GM23338 (cell line): Measurements from ENCODE around the gene GLI3. TPM values are rescaled to one million over a fixed set of nuclear protein-coding genes. Genes with fewer than 3 reads are reported as not detected.
A peak's percentile ranks its signal among the peaks of the same experiment; 100 is the strongest.

Experiments
- ATAC-seq: fragments of 200-7000 bp; cut with Tn5 transposase; 3 replicates; pipeline ENCODE4 v1.9.1; 2020
- DNase-seq: peaks from one replicate; pipeline ENCODE4 v3.0.0-alpha.2; 2015; ENCODE audit warnings: low spot score
- H2AFZ ChIP-seq: fragments of 200-600 bp; sonication (generic); 2 replicates; pipeline ENCODE4 v1.8.0; 2016; ENCODE audit warnings: antibody characterized with exemption, mild to moderate bottlenecking, moderate library complexity
- H3F3A ChIP-seq: fragments of 200-600 bp; sonication (generic); replicated peaks from 2 replicates; pipeline ENCODE4 v1.8.0; 2017; ENCODE audit warnings: antibody characterized with exemption, mixed run types, low read depth
- H3K27ac ChIP-seq: fragments of 200-600 bp; sonication (generic); 2 replicates; pipeline ENCODE4 v1.6.1; 2016; ENCODE audit warnings: low read depth
- H3K27me3 ChIP-seq: fragments of 200-600 bp; sonication (generic); 2 replicates; pipeline ENCODE4 v1.8.0; 2016; ENCODE audit warnings: mild to moderate bottlenecking, mixed run types, moderate library complexity; ENCODE audit not compliant: insufficient read depth
- H3K36me3 ChIP-seq: fragments of 200-600 bp; sonication (generic); 2 replicates; pipeline ENCODE4 v1.8.0; 2016; ENCODE audit warnings: mild to moderate bottlenecking; ENCODE audit not compliant: insufficient read depth
- H3K4me1 ChIP-seq: fragments of 200-600 bp; sonication (generic); 2 replicates; pipeline ENCODE4 v1.8.0; 2016; ENCODE audit warnings: mild to moderate bottlenecking, moderate library complexity; ENCODE audit not compliant: insufficient read depth
- H3K4me2 ChIP-seq: fragments of 200-600 bp; sonication (generic); 2 replicates; pipeline ENCODE4 v1.7.1; 2017; ENCODE audit warnings: mixed run types
- H3K4me3 ChIP-seq: fragments of 200-600 bp; sonication (generic); 2 replicates; pipeline ENCODE4 v1.6.1; 2016; ENCODE audit warnings: mixed run types
- H3K79me2 ChIP-seq: fragments of 200-600 bp; sonication (generic); replicated peaks from 2 replicates; pipeline ENCODE4 v1.8.0; 2017; ENCODE audit warnings: mild to moderate bottlenecking; ENCODE audit not compliant: insufficient read depth
- H3K9me2 ChIP-seq: fragments of 200-600 bp; sonication (generic); 2 replicates; pipeline ENCODE4 v1.8.0; 2017; ENCODE audit not compliant: insufficient read depth
- H4K20me1 ChIP-seq: fragments of 200-600 bp; sonication (generic); replicated peaks from 2 replicates; pipeline ENCODE4 v1.8.0; 2017; ENCODE audit warnings: mild to moderate bottlenecking; ENCODE audit not compliant: insufficient read depth
- H3K27ac Mint-ChIP-seq: 2 replicates; pipeline ENCODE4 v1.8.0; 2020; ENCODE audit warnings: inconsistent platforms, mild to moderate bottlenecking, moderate library complexity, mixed read lengths
- H3K27me3 Mint-ChIP-seq: 3 replicates; pipeline ENCODE4 v1.8.0; 2022; ENCODE audit warnings: low read depth, mild to moderate bottlenecking, moderate library complexity, mixed read lengths, inconsistent platforms; ENCODE audit not compliant: insufficient read depth, poor library complexity
- H3K36me3 Mint-ChIP-seq: 3 replicates; pipeline ENCODE4 v1.8.0; 2021; ENCODE audit warnings: low read depth, mild to moderate bottlenecking, inconsistent platforms, moderate library complexity, mixed read lengths
- H3K4me1 Mint-ChIP-seq: 3 replicates; pipeline ENCODE4 v1.8.0; 2020; ENCODE audit warnings: mild to moderate bottlenecking, inconsistent platforms, mixed read lengths
- H3K4me3 Mint-ChIP-seq: 3 replicates; pipeline ENCODE4 v1.8.0; 2021; ENCODE audit warnings: moderate library complexity, mild to moderate bottlenecking, inconsistent platforms, mixed read lengths
- H3K9me3 Mint-ChIP-seq: 3 replicates; pipeline ENCODE4 v1.8.0; 2020; ENCODE audit warnings: moderate library complexity, mild to moderate bottlenecking, inconsistent platforms, mixed read lengths
- EZH2 ChIP-seq: fragments of 200-600 bp; sonication (generic); IDR thresholded peaks from one replicate; pipeline ENCODE4 v1.8.0; 2017; ENCODE audit warnings: antibody characterized with exemption, mild to moderate bottlenecking, low read depth; ENCODE audit not compliant: unreplicated experiment
- EZH2phosphoT487 ChIP-seq: fragments of 200-600 bp; sonication (generic); IDR thresholded peaks from one replicate; pipeline ENCODE4 v1.8.1; 2018; ENCODE audit warnings: antibody characterized with exemption; ENCODE audit not compliant: unreplicated experiment
- JUNB ChIP-seq: IDR thresholded peaks from one replicate; pipeline ENCODE4 v1.6.1; 2016; ENCODE audit warnings: antibody characterized with exemption; ENCODE audit not compliant: unreplicated experiment
- NANOG ChIP-seq: IDR thresholded peaks from 2 replicates; pipeline ENCODE4 v1.6.1; 2016; ENCODE audit warnings: antibody characterized with exemption, borderline replicate concordance
- POLR2AphosphoS5 ChIP-seq: IDR thresholded peaks from 2 replicates; pipeline ENCODE4 v1.6.1; 2016; ENCODE audit warnings: antibody characterized with exemption, low read depth
- REST ChIP-seq: IDR thresholded peaks from one replicate; pipeline ENCODE4 v1.6.1; 2018; ENCODE audit warnings: antibody characterized with exemption; ENCODE audit not compliant: unreplicated experiment
- STAT1 ChIP-seq: IDR thresholded peaks from one replicate; pipeline ENCODE4 v1.6.1; 2016; ENCODE audit warnings: antibody characterized with exemption; ENCODE audit not compliant: unreplicated experiment
- ZNF114 ChIP-seq: fragments of 250-450 bp; sonication (Bioruptor Pico); IDR thresholded peaks from 2 replicates; pipeline ENCODE4 v1.5.0; 2020; ENCODE audit warnings: mild to moderate bottlenecking, moderate library complexity
- ZNF331 ChIP-seq: fragments of 250-450 bp; sonication (Bioruptor Pico); IDR thresholded peaks from 2 replicates; pipeline ENCODE4 v1.5.0; 2020; ENCODE audit warnings: low read depth, mild to moderate bottlenecking, moderate library complexity
- ZNF462 ChIP-seq: fragments of 250-450 bp; sonication (Bioruptor Pico); IDR thresholded peaks from 2 replicates; pipeline ENCODE4 v1.5.0; 2020; ENCODE audit warnings: mild to moderate bottlenecking, moderate library complexity
- polyA plus RNA-seq: library from polyadenylated mRNA; unstranded; fragments of >200 nt; fragmentation: Nextera tagmentation; extraction: Ambion mirVana; gene quantifications from 2 replicates; pipeline ENCODE4 v1.2.1, GENCODE V29; 2016
- total RNA-seq: library from RNA; depleted of rRNA; stranded (reverse); fragments of >200 nt; shearing (Covaris generic); gene quantifications from 2 replicates; pipeline ENCODE4 v1.2.3, GENCODE V29; 2014

Gene GLI3
- total and polyA plus RNA-seq, 2 experiments from 2014 or later: 16.1 to 17.9 TPM

GRCh38 chr7:41994036-41994745 lies 242.8 kb downstream of the GLI3 start (continued):
- TF ChIP-seq ZNF462 (no peak), NANOG (no peak), POLR2AphosphoS5 (no peak), JUNB (no peak), ZNF331 (CRISPR knock-in tag) (no peak)

GRCh38 chr7:41992881-41993867 lies 243.8 kb downstream of the GLI3 start:
- no peaks in the 10 kb centered on the region; the same call in 1 of the 2 replicates for H3K4me1 ChIP-seq
- peaks cover 4% of the 10 kb centered on the region for H3K27me3 Mint-ChIP-seq
- no peaks in the 10 kb centered on the region for H3K27me3 ChIP-seq
- no peaks in the 10 kb centered on the region for H3K36me3 Mint-ChIP-seq
- no peak overlapping the region for H3K4me3 Mint-ChIP-seq
- H3K9me3 Mint-ChIP-seq: no peaks in the 10 kb centered on the region; the same call in 2 of the 3 replicates
- H3K4me1 Mint-ChIP-seq: peaks cover 4% of the 10 kb centered on the region
- DNase-seq: no peak
- H3K27ac ChIP-seq: no peak overlapping the region
- H3K79me2 ChIP-seq: no peaks in the 10 kb centered on the region
- no peak for TF ChIP-seq POLR2AphosphoS5
- TF ChIP-seq EZH2: no peak
- no peak for TF ChIP-seq REST
- TF ChIP-seq ZNF331 (CRISPR knock-in tag): no peak
- TF ChIP-seq ZNF114 (CRISPR knock-in tag): no peak
- no peak for TF ChIP-seq JUNB
- no peak for TF ChIP-seq STAT1
- TF ChIP-seq EZH2phosphoT487: no peak
- peak overlapping the region; percentile 15; the same call in 1 of the 2 replicates for H3K27ac Mint-ChIP-seq
- H3K9me2 ChIP-seq: no peaks in the 10 kb centered on the region
- H3K4me2 ChIP-seq: no peak overlapping the region
- H2AFZ ChIP-seq: no peak overlapping the region
- ATAC-seq: no peak
- no peak overlapping the region for H3K4me3 ChIP-seq
- H3F3A ChIP-seq: no peaks in the 10 kb centered on the region
- H4K20me1 ChIP-seq: no peaks in the 10 kb centered on the region
- no peaks in the 10 kb centered on the region for H3K36me3 ChIP-seq
